ENCODE data around the gene SORCS2.

GRCh38 chr4:7275067-7275466 is 82.7 kb downstream of the SORCS2 start:
- TF ChIP-seq POLR2AphosphoS5 (IDR thresholded peaks at IDR 0.05; ENCODE audit: borderline replicate concordance, low read depth, low read length) (no peak), EZH2 (IDR thresholded peaks at IDR 0.05) (no peak)

Data from SK-N-MC (cell line).